ENCODE measurements around the gene SV2C. TPM values are rescaled to one million over a fixed set of nuclear protein-coding genes. Genes with fewer than 3 reads are reported as not detected.

Gene SV2C
- total RNA-seq, 1 donor from 2014 or later, result not detected

DNA sequence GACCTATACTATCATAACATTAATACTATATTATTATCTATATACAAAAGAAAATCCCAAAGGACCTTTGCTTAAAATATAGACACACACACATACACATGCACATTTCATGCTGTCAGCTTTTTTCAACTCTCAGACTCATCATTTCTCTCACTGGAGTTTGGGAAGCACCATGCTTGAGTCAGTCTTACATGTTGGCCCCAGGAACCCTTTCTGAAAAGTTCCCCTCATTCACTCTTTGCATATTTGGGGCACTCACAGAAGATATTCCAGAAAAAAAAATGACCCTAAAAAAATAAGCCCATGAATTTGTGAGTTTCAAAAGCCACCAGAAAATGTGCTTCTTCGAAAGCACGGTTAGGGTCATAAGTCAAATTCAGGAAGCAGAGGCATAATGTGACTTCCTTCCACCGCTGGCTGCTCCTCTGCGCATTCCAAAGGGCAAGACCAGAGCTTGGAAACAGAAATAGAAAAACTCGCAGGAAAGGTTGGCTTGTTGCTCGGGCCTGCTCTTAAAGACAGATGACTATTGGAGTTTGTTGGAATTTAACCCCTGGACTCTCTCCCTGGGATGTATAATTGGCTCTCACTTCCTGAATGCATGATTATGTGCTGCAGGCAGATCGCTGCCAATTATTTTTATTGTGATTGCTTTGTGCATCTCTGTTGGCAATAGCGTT is 190.2 kb downstream of the SV2C start:
- no peak for DNase-seq (ENCODE audit: low read depth)
- TF ChIP-seq, protein P1, sequence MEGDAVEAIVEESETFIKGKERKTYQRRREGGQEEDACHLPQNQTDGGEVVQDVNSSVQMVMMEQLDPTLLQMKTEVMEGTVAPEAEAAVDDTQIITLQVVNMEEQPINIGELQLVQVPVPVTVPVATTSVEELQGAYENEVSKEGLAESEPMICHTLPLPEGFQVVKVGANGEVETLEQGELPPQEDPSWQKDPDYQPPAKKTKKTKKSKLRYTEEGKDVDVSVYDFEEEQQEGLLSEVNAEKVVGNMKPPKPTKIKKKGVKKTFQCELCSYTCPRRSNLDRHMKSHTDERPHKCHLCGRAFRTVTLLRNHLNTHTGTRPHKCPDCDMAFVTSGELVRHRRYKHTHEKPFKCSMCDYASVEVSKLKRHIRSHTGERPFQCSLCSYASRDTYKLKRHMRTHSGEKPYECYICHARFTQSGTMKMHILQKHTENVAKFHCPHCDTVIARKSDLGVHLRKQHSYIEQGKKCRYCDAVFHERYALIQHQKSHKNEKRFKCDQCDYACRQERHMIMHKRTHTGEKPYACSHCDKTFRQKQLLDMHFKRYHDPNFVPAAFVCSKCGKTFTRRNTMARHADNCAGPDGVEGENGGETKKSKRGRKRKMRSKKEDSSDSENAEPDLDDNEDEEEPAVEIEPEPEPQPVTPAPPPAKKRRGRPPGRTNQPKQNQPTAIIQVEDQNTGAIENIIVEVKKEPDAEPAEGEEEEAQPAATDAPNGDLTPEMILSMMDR (conservative IDR thresholded peaks at IDR 0.05; ENCODE audit: low read depth, low read length), result no peak
- no peak overlapping the region for H3K4me3 ChIP-seq (ENCODE audit: low read depth, low read length)

DNA sequence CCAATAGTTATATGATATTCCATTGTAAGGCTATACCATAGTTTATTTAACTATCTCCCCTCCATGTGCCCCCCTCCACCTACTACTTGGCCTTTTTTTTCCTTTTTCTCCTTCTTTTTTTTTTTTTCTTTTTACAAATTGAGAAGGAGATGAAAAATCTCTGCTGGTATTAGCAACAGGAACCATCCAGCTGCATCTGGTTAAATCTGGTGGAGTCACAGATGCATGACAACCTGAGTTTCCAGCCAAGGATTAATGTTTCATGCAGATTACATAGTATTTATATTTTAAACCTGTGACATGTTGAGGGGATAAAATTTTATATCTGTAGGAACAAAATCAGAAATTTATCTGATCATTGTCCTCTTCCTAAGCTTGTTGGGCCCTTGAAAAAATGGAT is 191.4 kb downstream of the SV2C start:
- H3K4me3 ChIP-seq (ENCODE audit: low read depth, low read length), result no peak overlapping the region
- TF ChIP-seq, protein P1 (conservative IDR thresholded peaks at IDR 0.05; ENCODE audit: low read depth, low read length), result no peak
- no peak for DNase-seq (ENCODE audit: low read depth)

DNA sequence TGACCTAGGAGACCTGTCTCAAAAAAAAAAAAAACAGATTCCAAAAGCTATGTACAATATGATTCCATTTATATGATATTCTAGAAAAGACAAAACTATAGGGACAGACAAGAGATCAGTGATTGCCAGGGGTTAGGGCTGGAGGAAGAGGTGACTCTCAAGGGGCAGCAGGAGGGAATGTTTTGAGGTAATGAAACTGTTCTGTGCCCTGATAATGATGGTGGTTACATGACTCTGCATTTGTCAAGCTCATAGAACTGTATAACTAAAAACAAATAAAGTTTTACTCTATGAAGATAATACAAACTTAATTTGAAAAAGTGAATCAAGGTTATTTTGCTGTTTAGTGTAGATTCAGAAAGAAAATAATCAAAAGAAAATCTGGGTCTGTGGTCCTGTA is 194.6 kb downstream of the SV2C start:
- DNase-seq (ENCODE audit: low read depth), result no peak
- TF ChIP-seq, protein P1 (conservative IDR thresholded peaks at IDR 0.05; ENCODE audit: low read depth, low read length), result no peak
- H3K4me3 ChIP-seq (ENCODE audit: low read depth, low read length), result no peak overlapping the region

DNA sequence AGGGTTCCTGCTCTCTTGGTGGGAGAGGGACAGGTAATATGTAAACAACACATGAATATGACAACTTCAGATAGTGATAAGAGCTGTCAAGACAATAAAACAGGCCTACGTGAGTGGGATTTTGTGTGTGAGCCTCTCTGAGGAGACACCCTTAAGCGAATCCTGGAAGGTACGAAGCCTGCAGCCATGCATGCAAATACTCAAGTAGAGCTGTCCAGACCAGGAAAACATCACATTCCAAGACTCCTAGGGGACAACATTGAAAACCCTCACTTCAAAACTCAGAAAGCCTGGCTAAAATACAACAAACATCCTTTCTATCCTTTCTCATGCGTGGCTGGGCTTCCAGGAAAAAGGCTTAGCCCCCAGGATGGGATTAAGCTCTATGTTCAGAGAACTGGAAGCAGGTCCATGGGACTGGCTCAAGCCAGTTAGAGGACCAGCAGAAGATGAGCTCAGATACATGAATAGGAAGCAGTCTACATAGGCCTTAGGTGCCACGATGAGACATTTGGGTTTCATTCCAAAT is 195.1 kb downstream of the SV2C start:
- TF ChIP-seq, protein P1 (conservative IDR thresholded peaks at IDR 0.05; ENCODE audit: low read depth, low read length), result no peak
- DNase-seq (ENCODE audit: low read depth), result no peak
- H3K4me3 ChIP-seq (ENCODE audit: low read depth, low read length), result no peak overlapping the region

DNA sequence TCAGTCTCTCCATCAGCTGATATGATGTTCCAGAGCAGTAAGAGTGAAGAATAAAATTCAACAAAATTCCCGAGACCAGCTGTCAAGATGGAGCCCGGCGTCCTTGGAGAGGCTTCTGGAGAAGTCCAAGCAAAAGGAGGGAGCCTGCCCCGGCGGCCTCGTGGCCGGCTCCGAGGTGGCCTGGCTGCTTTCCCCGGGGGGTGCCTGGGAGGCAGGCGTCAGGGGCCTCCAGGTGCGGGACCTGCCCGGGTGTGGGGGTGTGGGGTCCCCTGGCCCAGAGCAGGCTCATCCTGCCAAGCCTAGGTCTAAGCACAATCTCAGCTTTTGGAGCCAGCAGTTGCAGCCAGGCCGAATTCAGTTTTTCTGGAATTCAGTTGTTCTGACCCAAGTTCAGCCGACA is 197.3 kb downstream of the SV2C start:
- TF ChIP-seq, protein P1 (conservative IDR thresholded peaks at IDR 0.05; ENCODE audit: low read depth, low read length), result no peak
- no peak for DNase-seq (ENCODE audit: low read depth)
- no peak overlapping the region for H3K4me3 ChIP-seq (ENCODE audit: low read depth, low read length)

DNA sequence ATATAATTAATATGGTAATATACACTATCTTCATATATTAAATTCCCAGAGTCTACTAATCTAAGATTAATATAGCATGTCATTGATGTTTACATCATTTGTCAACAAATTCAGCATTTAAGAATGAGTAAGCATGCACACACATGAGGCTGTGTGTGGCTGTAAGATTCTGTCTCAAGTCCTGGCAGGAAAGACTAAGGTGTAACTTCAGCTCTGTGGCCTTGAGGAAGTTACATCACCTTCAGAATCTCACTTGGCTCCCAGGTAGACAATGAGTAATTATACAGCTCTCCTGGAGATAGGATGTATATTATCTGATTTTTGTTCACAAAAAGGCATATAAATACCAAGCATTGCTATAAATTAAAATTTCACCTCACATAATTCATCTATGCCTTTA is 200.5 kb downstream of the SV2C start:
- DNase-seq (ENCODE audit: low read depth), result no peak
- TF ChIP-seq, protein P1 (conservative IDR thresholded peaks at IDR 0.05; ENCODE audit: low read depth, low read length), result no peak
- H3K4me3 ChIP-seq (ENCODE audit: low read depth, low read length), result no peak overlapping the region

DNA sequence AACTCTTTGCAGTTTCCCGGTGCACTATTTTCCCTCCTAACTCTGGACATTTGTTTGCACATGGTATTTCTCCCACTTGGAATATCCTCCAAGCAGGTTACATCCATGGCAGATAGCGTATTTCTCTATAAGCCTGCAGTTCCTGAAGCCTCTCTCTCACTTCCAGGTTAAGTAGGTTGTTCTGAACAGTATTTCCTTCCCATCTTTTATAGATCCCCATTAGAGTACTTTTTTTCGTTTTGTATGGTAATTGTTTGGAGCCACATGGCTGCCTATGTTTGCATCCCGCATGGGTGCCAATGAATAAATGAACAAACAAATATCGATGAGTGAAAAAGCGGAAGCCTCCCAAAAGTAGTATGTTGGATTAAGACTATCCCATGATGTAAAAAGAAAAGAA is 206.5 kb downstream of the SV2C start:
- no peak for DNase-seq (ENCODE audit: low read depth)
- H3K4me3 ChIP-seq (ENCODE audit: low read depth, low read length), result no peak overlapping the region
- TF ChIP-seq, protein P1 (conservative IDR thresholded peaks at IDR 0.05; ENCODE audit: low read depth, low read length), result no peak
